ENCODE data around the gene ANXA8.

GRCh38 chr10:47447209-47447608 lies 36.7 kb downstream of the ANXA8 start:
- TF ChIP-seq, protein P1, sequence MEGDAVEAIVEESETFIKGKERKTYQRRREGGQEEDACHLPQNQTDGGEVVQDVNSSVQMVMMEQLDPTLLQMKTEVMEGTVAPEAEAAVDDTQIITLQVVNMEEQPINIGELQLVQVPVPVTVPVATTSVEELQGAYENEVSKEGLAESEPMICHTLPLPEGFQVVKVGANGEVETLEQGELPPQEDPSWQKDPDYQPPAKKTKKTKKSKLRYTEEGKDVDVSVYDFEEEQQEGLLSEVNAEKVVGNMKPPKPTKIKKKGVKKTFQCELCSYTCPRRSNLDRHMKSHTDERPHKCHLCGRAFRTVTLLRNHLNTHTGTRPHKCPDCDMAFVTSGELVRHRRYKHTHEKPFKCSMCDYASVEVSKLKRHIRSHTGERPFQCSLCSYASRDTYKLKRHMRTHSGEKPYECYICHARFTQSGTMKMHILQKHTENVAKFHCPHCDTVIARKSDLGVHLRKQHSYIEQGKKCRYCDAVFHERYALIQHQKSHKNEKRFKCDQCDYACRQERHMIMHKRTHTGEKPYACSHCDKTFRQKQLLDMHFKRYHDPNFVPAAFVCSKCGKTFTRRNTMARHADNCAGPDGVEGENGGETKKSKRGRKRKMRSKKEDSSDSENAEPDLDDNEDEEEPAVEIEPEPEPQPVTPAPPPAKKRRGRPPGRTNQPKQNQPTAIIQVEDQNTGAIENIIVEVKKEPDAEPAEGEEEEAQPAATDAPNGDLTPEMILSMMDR (IDR thresholded peaks at IDR 0.05; ENCODE audit: poor library complexity, severe bottlenecking): no peak
- no peak for TF ChIP-seq EP300 (conservative IDR thresholded peaks at IDR 0.05; ENCODE audit: poor library complexity, severe bottlenecking)
- no peak for TF ChIP-seq REST (IDR thresholded peaks at IDR 0.05; ENCODE audit: borderline replicate concordance)
- no peak for TF ChIP-seq SMC3 (conservative IDR thresholded peaks at IDR 0.05; ENCODE audit: poor library complexity)
- TF ChIP-seq EZH2 (IDR thresholded peaks at IDR 0.05; ENCODE audit: borderline replicate concordance, insufficient read depth, low read length, poor library complexity, severe bottlenecking): no peak
- TF ChIP-seq POLR2AphosphoS5 (IDR thresholded peaks at IDR 0.05): no peak

All from neural cell (in vitro differentiated cells).